Measurements from ENCODE around the gene CDKN2B. TPM values are rescaled to one million over a fixed set of nuclear protein-coding genes. Genes with fewer than 3 reads are reported as not detected.
A peak's percentile ranks its signal among the peaks of the same experiment; 100 is the strongest.

Gene CDKN2B
- total RNA-seq, 1 experiment from 2014 or later = 32.2 TPM

GRCh38 chr9:22031655-22032411, 22.7 kb upstream of the CDKN2B start:
- Histone ChIP-seq H3K9me3 (ENCODE audit: low read length) (no peaks in the 10 kb centered on the region), H4K20me1 (ENCODE audit: low read length) (no peaks in the 10 kb centered on the region), H3K4me3 (ENCODE audit: low read length) (no peak overlapping the region), H3K27ac (ENCODE audit: low read length) (peak overlapping the region; percentile 44), H3F3A (ENCODE audit: low read length, unreplicated experiment) (no peaks in the 10 kb centered on the region), H3K27me3 (ENCODE audit: low read length) (no peaks in the 10 kb centered on the region), H3K4me2 (ENCODE audit: low read length) (no peak overlapping the region), H3K9ac (ENCODE audit: low read length) (no peak overlapping the region), H2AFZ (ENCODE audit: low read length) (no peak overlapping the region), H3K9me2 (replicated peaks; ENCODE audit: low read length) (no peaks in the 10 kb centered on the region), H3K79me2 (ENCODE audit: low read length) (no peaks in the 10 kb centered on the region), H3K36me3 (ENCODE audit: low read depth, low read length) (no peaks in the 10 kb centered on the region), H3K4me1 (ENCODE audit: insufficient read depth, low read length) (peaks cover 36% of the 10 kb centered on the region)
- TF ChIP-seq EZH2phosphoT487 (IDR thresholded peaks at IDR 0.05; ENCODE audit: borderline replicate concordance, low read length) (no peak), EZH2 (IDR thresholded peaks at IDR 0.05; ENCODE audit: low read length, unreplicated experiment) (no peak), CTCF (conservative IDR thresholded peaks at IDR 0.05; ENCODE audit: low read depth, low read length) (no peak)
- ChIA-PET POLR2A (ENCODE audit: unreplicated experiment) (interaction anchor here (0.6 kb wide), 1 partner anchor 206 kb away, joined by 3 read pairs; no protein-coding TSS in a partner anchor), CTCF (no interaction called here)
- ATAC-seq (no peak), DNase-seq (peak; percentile 40)
- intact Hi-C loops (cut with micrococcal nuclease) = no loop called here
- BruUV-seq (replicated peaks) = no TSS peak

GRCh38 chr9:22030101-22030598, 21.0 kb upstream of the CDKN2B start:
- DNase-seq = peak; percentile 74
- BruUV-seq (replicated peaks) = no TSS peak

More at GRCh38 chr9:22030101-22030598, 21.0 kb upstream of the CDKN2B start:
- H3K4me2 ChIP-seq (ENCODE audit: low read length) = peak overlapping the region; percentile 68
- H3K4me3 ChIP-seq (ENCODE audit: low read length) = peak overlapping the region; percentile 18; the same call in 1 of the 2 replicates
- TF ChIP-seq EZH2phosphoT487 (IDR thresholded peaks at IDR 0.05; ENCODE audit: borderline replicate concordance, low read length) (no peak), CTCF (conservative IDR thresholded peaks at IDR 0.05; ENCODE audit: low read depth, low read length) (no peak), EZH2 (IDR thresholded peaks at IDR 0.05; ENCODE audit: low read length, unreplicated experiment) (no peak)
- H3K9me3 ChIP-seq (ENCODE audit: low read length) = no peaks in the 10 kb centered on the region
- H3F3A ChIP-seq (ENCODE audit: low read length, unreplicated experiment) = no peaks in the 10 kb centered on the region
- CTCF ChIA-PET = interaction anchor here (0.6 to 0.8 kb wide), 2 partner anchors 100 to 214 kb away, joined by 3 to 4 read pairs; no protein-coding TSS in a partner anchor
- H3K27me3 ChIP-seq (ENCODE audit: low read length) = no peaks in the 10 kb centered on the region
- POLR2A ChIA-PET (ENCODE audit: unreplicated experiment) = interaction anchor here (0.5 kb wide), 1 partner anchor 178 kb away, joined by 3 read pairs; no protein-coding TSS in a partner anchor
- H3K4me1 ChIP-seq (ENCODE audit: insufficient read depth, low read length) = peaks cover 32% of the 10 kb centered on the region
- peak; percentile 94 for ATAC-seq
- H3K79me2 ChIP-seq (ENCODE audit: low read length) = no peaks in the 10 kb centered on the region
- intact Hi-C loops (cut with micrococcal nuclease) = no loop called here
- H3K27ac ChIP-seq (ENCODE audit: low read length) = peak overlapping the region; percentile 84
- no peaks in the 10 kb centered on the region for H4K20me1 ChIP-seq (ENCODE audit: low read length)
- H3K9ac ChIP-seq (ENCODE audit: low read length) = peak overlapping the region; percentile 54
- H3K36me3 ChIP-seq (ENCODE audit: low read depth, low read length) = no peaks in the 10 kb centered on the region
- no peaks in the 10 kb centered on the region for H3K9me2 ChIP-seq (replicated peaks; ENCODE audit: low read length)
- peak overlapping the region; percentile 52; the same call in 1 of the 2 replicates for H2AFZ ChIP-seq (ENCODE audit: low read length)

All from PC-3 (cell line).